Measurements from ENCODE around the gene NRXN2.

DNA sequence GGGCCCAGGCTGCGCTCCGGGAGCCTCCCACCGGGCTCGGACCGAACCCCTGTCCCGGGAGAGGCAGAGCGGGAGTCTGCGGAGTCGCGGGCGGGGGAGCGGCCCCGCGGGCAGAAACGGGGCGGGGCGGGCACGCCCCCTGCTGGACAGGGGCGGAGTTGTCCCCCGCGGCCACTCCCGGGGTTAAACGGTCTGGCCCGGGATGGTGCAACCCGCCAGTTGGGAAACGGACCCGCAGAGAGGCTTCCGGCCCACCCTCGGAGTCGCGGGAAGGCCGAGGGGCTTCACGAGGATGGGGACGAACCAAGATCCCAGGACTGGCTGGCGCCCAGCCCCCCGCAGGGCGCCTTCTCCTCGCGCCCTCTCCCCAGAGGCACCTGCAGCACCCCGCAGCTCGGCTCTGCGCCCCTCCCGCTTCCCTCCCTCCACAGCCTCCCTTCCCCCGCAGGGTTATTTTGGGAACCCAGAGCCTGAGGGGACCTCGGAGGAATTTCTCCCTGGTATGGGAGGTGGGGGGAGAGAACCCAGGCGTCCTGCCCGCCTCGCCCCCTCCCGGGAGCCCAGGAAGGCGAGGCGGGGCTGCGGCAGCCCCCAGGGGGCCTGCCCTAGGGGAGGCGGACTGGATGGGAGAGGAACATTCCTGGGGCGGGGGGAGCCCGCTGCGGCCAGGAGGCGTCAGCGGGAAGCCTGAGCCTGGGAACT, 20.0 kb upstream of the NRXN2 start:
- TF ChIP-seq TCF7L2 (IDR thresholded peaks at IDR 0.05; ENCODE audit: low read depth, low read length) (no peak), CTCF (IDR thresholded peaks at IDR 0.05) (peak; percentile 91), POLR2AphosphoS5 (IDR thresholded peaks at IDR 0.05; ENCODE audit: low read depth, low read length) (no peak)
